C4-2B (cell line): ENCODE data around the gene SELENOF.

Source experiments
- H3K27ac ChIP-seq: fragments of 450-650 bp; 2 replicates; pipeline ENCODE4 v1.5.1; 2017
- ZFX ChIP-seq: fragments of 450-650 bp; IDR thresholded peaks from 2 replicates; pipeline ENCODE4 v1.6.1; 2017
- TF ChIP-seq, protein P1 (sequence below): fragments of 450-650 bp; conservative IDR thresholded peaks from 2 replicates; pipeline ENCODE4 v1.5.1; 2017; ENCODE audit warnings: mild to moderate bottlenecking

The SELENOF gene

DNA sequence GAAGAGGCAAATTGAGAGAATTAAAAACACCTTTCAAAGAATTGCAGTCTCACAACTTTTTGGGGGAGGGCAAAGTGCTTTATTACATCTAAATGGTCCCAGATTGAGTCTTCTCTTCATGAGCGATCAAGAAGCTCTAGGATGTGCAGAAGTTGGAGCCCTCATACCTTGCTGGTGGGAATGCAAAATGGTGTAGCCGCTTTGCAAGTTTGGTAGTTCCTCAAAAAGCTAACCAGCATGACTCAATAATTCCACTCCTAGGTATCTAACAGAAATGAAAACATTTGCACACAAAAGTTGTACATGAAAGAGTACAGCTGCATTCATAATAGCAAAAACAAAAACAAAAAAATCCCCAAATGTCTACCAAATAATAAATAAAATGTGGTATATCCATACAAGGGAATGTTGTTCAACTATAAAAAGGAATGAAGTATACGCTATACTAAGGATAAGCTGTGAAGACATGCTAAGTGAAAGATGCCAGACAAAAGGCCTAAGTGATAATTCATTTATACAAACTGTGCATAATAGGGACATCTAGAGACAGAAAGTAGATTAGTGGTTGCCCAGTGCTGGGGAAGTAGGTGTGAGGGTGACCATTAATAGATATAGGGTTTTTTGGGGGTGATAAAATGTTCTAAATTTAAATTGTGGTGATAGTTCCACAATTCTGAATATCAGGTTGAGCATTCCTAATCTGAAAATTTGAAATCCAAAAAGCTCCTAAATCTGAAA, 55.2 kb downstream of the SELENOF start:
- no peak overlapping the region for H3K27ac ChIP-seq
- TF ChIP-seq ZFX = no peak
- TF ChIP-seq, protein P1, sequence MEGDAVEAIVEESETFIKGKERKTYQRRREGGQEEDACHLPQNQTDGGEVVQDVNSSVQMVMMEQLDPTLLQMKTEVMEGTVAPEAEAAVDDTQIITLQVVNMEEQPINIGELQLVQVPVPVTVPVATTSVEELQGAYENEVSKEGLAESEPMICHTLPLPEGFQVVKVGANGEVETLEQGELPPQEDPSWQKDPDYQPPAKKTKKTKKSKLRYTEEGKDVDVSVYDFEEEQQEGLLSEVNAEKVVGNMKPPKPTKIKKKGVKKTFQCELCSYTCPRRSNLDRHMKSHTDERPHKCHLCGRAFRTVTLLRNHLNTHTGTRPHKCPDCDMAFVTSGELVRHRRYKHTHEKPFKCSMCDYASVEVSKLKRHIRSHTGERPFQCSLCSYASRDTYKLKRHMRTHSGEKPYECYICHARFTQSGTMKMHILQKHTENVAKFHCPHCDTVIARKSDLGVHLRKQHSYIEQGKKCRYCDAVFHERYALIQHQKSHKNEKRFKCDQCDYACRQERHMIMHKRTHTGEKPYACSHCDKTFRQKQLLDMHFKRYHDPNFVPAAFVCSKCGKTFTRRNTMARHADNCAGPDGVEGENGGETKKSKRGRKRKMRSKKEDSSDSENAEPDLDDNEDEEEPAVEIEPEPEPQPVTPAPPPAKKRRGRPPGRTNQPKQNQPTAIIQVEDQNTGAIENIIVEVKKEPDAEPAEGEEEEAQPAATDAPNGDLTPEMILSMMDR = no peak

DNA sequence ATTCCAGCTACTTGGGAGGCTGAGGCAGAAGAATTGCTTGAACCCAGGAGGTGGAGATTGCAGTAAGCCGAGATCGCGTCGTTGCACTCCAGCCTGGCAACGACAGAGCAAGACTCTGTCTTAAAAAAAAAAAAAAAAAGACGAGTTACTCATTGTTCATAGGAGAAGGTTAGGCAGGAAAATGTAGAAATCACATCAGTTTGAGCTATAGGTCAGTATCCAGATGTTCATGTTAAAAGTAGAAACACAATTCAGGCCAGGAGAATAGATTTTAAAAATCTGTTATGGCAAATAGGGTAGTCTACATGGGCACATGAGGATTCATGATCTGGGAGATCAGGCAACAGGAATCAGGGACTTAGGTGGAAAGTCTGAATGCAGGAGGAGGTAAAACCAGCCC, 57.7 kb downstream of the SELENOF start:
- H3K27ac ChIP-seq = no peak overlapping the region

DNA sequence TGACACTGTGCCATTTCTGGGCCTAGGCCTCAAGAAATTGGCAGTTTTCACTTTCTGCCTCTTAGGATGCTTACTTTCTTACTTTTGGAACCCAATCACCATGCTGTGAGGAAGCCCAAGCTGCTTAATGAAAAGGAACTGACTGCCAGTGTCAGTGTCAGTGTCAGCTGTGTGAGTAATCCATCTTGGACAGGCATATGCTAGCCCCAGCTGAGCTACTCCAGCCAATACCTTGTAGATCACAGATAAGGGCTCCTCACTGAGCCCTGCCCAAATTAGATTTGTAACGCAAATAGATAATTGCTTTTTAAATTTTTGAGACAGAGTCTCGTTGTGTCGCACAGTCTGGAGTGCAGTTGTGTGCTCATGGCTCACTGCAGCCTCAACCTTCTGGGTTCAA, 59.6 kb downstream of the SELENOF start:
- TF ChIP-seq ZFX = no peak
- TF ChIP-seq, protein P1 = no peak
- H3K27ac ChIP-seq = no peak overlapping the region

More for the DNA sequence above, 57.7 kb downstream of the SELENOF start:
- TF ChIP-seq ZFX = no peak
- TF ChIP-seq, protein P1 = no peak

DNA sequence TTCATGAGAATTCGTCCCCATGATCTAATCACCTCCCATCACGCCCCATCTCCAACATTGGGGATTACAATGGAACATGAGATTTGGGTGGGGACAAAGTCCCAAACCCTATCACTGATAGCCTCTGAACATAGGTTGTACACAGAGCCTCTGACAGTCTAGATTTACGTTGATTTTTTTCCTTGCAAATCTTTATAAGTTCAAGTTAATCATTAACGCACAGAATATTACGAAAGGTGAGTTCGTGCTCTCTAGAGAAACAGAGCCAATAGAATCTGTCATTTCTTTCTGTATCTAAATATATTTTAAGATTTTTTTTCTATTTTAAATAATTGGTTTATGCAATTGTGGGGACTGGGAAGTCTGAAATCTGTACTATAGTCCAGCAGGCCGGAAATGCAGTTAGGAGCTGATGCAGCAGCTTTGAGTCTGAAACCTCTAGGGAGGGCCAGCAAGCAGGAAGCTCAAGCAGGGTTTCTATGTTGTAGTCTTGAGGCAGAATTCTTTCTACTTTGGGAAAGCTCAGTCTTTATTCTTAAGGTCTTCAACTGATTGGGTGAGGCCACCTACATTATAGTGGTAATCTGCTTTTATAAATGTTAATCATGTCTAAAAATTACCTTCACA, 61.0 kb downstream of the SELENOF start:
- TF ChIP-seq, protein P1 = no peak
- TF ChIP-seq ZFX = no peak
- H3K27ac ChIP-seq = no peak overlapping the region

DNA sequence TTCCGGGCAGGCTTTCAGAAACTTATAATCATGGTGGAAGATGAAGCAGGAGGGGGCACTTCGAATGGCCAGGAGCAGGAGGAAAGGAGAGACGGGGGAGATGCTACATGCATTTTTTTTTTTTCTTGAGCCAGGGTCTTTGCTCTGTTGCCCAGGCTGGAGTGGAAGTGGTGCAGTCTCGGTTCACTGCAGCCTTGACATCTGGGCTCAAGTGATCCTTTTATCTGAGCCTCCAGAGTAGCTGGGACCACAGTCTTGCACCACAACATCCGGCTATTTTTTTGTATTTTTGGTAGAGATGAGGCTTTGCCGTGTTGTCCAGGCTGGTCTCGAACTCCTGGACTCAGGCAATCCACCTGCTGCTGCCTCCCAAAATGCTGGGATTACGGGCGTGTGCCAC, 61.6 kb downstream of the SELENOF start:
- no peak overlapping the region for H3K27ac ChIP-seq
- TF ChIP-seq ZFX = no peak
- TF ChIP-seq, protein P1 = no peak

DNA sequence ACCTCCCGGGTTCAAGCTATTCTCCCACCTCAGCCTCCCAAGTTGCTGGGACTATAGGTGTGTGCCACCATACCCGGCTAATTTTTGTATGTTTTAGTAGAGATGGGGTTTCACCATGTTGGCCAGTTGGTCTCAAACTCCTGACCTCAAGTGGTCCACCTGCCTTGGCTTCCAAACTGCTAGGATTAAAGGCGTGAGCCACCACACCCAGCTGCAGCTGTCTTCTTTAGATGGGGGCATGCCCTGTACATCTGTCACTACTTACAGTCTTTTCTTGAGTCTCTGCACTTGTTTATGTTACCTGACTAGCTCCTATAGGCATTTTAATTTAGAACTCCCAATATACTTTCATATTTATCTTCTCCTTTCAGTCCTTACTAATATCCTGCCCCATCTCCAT, 64.2 kb downstream of the SELENOF start:
- no peak for TF ChIP-seq ZFX
- TF ChIP-seq, protein P1 = no peak
- no peak overlapping the region for H3K27ac ChIP-seq

DNA sequence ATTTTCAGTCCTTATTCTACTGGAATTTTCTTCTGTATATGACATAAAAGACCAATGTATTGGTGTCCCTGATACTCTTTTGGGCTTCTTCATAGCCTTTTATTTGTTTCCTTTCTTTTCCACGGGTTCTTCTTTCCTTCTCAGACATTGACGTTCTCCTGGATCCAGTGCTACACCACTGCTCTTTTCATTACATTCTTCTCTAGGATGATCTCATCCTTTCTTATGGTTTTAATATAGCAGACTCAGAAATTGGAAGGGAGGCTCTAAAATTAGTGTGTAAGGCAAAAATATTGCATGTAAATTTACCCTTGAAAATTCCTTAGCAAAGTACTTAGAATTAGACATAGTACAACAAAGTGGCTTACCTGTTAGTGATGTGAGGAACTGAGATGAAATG, 65.3 kb downstream of the SELENOF start:
- H3K27ac ChIP-seq = no peak overlapping the region
- TF ChIP-seq, protein P1 = no peak
- no peak for TF ChIP-seq ZFX
